K562 (cell line): Measurements from ENCODE around the gene HPS1. TPM values are rescaled to one million over a fixed set of nuclear protein-coding genes. Genes with fewer than 3 reads are reported as not detected.

ENCODE experiments used
- ARID1B ChIP-seq: fragments of 450-650 bp; IDR thresholded peaks from 2 replicates; pipeline ENCODE4 v1.6.1; 2016; ENCODE audit warnings: antibody characterized with exemption, mild to moderate bottlenecking, inconsistent platforms
- HIVEP1 ChIP-seq: fragments of 250-450 bp; sonication (Bioruptor Pico); IDR thresholded peaks from 2 replicates; pipeline ENCODE4 v1.4.0; 2020; ENCODE audit warnings: mild to moderate bottlenecking
- IRF2 ChIP-seq: sonication (generic); formaldehyde crosslinking; IDR thresholded peaks from 2 replicates; pipeline ENCODE4 v1.8.1; 2022; ENCODE audit warnings: mild to moderate bottlenecking, missing genetic modification reagents
- KAT7 ChIP-seq: sonication (generic); formaldehyde crosslinking; IDR thresholded peaks from 2 replicates; pipeline ENCODE4 v1.8.0; 2022; ENCODE audit warnings: missing genetic modification reagents, mild to moderate bottlenecking, borderline replicate concordance
- KDM2B ChIP-seq: fragments of 250-450 bp; sonication (Bioruptor Pico); IDR thresholded peaks from 2 replicates; pipeline ENCODE4 v1.8.0; 2021; ENCODE audit warnings: mild to moderate bottlenecking, moderate library complexity
- MAFF ChIP-seq: IDR thresholded peaks from 2 replicates; pipeline ENCODE4 v1.6.1; 2012; ENCODE audit warnings: low read length, improper control_type of control experiment
- MAFK ChIP-seq: IDR thresholded peaks from 2 replicates; pipeline ENCODE4 v1.6.1; 2011; ENCODE audit warnings: low read length, improper control_type of control experiment
- MCM3 ChIP-seq: fragments of 450-650 bp; IDR thresholded peaks from 2 replicates; pipeline ENCODE4 v1.6.1; 2016
- MCM5 ChIP-seq: fragments of 450-650 bp; IDR thresholded peaks from 2 replicates; pipeline ENCODE4 v1.6.1; 2016; ENCODE audit warnings: low read depth
- TBP ChIP-seq: optimal IDR thresholded peaks from 2 replicates; pipeline ENCODE3; 2011; ENCODE audit warnings: low read depth, low read length, improper control_type of control experiment
- TEAD4 ChIP-seq, 2 experiments: sonication (generic) in 1 of 2; formaldehyde crosslinking in 1 of 2; IDR thresholded peaks; 2 replicates each; pipeline versions ENCODE4 v1.6.1 to v1.8.0; 2012 to 2022; ENCODE audit warnings: borderline replicate concordance in 1 of 2, inconsistent platforms in 1 of 2, low read length in 1 of 2, mild to moderate bottlenecking in 1 of 2, missing genetic modification reagents in 1 of 2
- XRCC4 ChIP-seq: IDR thresholded peaks from one replicate; pipeline ENCODE4 v1.6.1; 2011; ENCODE audit not compliant: insufficient read depth, insufficient read length; ENCODE audit errors: extremely low read depth
- ZBED1 ChIP-seq: IDR thresholded peaks from 2 replicates; pipeline ENCODE4 v1.6.1; 2014
- ZNF263 ChIP-seq: sonication (generic); formaldehyde crosslinking; IDR thresholded peaks from 2 replicates; pipeline ENCODE4 v1.8.0; 2022; ENCODE audit warnings: mild to moderate bottlenecking, missing genetic modification reagents, borderline replicate concordance
- ZNF316 ChIP-seq: fragments of 450-650 bp; IDR thresholded peaks from 2 replicates; pipeline ENCODE4 v1.6.1; 2016
- ZNF75A ChIP-seq: fragments of 450-650 bp; formaldehyde crosslinking; IDR thresholded peaks from 2 replicates; pipeline ENCODE4 v1.4.0; 2020; ENCODE audit warnings: mild to moderate bottlenecking
- polyA plus RNA-seq, 8 experiments: library from polyadenylated mRNA; depleted of rRNA in 4 of 8; stranded (reverse) in 5 of 8; unstranded in 3 of 8; fragments of >200 nt; fragmentation: Nextera tagmentation in 2 of 8; fragmentation: Illumina TruSeq in 1 of 8; extraction: Ambion mirVana in 2 of 8; extraction: Trizol in 1 of 8; gene quantifications; 2 replicates each; pipeline versions ENCODE4 v1.2.1 to v1.2.3, GENCODE V29; 2011 to 2014; ENCODE audit warnings: inconsistent platforms in 1 of 8, missing spikeins in 1 of 8
- total RNA-seq, 7 experiments: library from RNA; depleted of rRNA in 6 of 7; stranded (reverse); fragments of >200 nt in 6 of 7; fragmentation: Illumina TruSeq in 2 of 7; extraction: Trizol in 2 of 7; gene quantifications; 2 replicates each; pipeline versions ENCODE4 v1.2.1 to v1.2.3, GENCODE V29; 2011 to 2021; ENCODE audit warnings: low replicate concordance in 1 of 7
- TF ChIP-seq, protein P1 (sequence below): fragments of 450-650 bp; IDR thresholded peaks from one replicate; pipeline ENCODE4 v1.6.1; 2018; ENCODE audit warnings: mild to moderate bottlenecking, moderate library complexity; ENCODE audit not compliant: partially characterized antibody
- TF ChIP-seq, protein P2 (sequence below): fragments of 450-650 bp; IDR thresholded peaks from 2 replicates; pipeline ENCODE4 v1.6.1; 2016; ENCODE audit warnings: antibody characterized with exemption
- TF ChIP-seq, protein P3 (sequence below): fragments of 450-650 bp; formaldehyde crosslinking; IDR thresholded peaks from 2 replicates; pipeline ENCODE4 v1.4.0; 2020; ENCODE audit warnings: mild to moderate bottlenecking, moderate library complexity

HPS1 gene
- total and polyA plus RNA-seq, 9 of the 15 experiments (the other 6 are each of a cell fraction or from before 2014, with no cell fraction given), result 18.1 to 43.6 (median 26.3) TPM

DNA sequence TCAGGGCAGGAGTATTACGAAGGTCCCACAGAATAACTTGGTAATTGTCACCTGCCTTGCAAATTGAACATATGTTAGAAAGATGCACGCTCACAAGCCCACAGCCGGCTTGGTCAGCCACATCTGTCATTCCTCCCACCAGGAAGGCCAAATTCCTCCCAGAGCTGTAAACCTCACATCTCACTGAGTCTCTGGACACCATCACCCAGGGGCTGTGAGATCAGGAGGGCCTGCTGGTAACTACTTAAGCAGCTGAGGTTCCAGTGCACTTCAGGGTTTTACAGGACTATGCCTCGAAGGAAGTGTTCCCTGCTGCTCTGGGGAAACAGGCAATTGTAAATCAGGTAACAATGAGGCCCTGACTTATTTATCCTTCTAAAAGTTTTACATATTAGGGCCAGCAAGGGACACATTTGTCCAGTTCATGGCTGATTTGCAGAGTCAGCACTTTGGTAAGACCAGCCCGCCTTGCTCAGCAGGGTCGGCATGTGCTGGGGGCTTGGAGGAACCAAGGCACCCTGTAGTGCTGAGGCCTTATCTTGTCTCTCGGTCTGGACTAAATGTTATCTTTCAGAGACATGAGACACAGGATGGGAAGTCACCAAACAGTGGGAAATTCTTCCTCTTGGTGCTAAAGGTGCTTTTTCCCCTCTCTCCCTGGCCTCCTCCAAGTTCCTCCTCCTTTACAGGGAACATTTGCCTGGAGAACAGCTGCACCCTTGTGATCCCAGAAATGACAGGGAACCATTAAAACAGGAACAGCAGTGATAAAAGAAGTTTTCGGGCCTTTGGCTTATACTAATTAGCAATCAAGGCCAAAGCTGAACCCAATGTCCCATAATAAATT lies 66.0 kb downstream of the HPS1 start (continued):
- TF ChIP-seq, protein P1, sequence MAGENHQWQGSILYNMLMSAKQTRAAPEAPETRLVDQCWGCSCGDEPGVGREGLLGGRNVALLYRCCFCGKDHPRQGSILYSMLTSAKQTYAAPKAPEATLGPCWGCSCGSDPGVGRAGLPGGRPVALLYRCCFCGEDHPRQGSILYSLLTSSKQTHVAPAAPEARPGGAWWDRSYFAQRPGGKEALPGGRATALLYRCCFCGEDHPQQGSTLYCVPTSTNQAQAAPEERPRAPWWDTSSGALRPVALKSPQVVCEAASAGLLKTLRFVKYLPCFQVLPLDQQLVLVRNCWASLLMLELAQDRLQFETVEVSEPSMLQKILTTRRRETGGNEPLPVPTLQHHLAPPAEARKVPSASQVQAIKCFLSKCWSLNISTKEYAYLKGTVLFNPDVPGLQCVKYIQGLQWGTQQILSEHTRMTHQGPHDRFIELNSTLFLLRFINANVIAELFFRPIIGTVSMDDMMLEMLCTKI, result no peak
- TF ChIP-seq ZNF75A (CRISPR knock-in tag) (peak; percentile 95), TEAD4 (IDR thresholded peaks at IDR 0.05; ENCODE audit: low read length) (peak; percentile 63; the same call in 1 of the 2 replicates), TEAD4 (CRISPR knock-in tag; IDR thresholded peaks at IDR 0.05; ENCODE audit: borderline replicate concordance) (no peak), ZNF316 (peak; percentile 98), MAFK (peak; percentile 98), ARID1B (peak; percentile 54; the same call in 1 of the 2 replicates), HIVEP1 (CRISPR knock-in tag) (no peak), MAFF (peak; percentile 98), KDM2B (CRISPR knock-in tag) (no peak), MCM5 (no peak), IRF2 (no peak), XRCC4 (no peak), KAT7 (CRISPR knock-in tag) (no peak), TBP (no peak), ZBED1 (no peak), MCM3 (no peak), ZNF263 (CRISPR knock-in tag) (no peak)
- TF ChIP-seq, protein P2, sequence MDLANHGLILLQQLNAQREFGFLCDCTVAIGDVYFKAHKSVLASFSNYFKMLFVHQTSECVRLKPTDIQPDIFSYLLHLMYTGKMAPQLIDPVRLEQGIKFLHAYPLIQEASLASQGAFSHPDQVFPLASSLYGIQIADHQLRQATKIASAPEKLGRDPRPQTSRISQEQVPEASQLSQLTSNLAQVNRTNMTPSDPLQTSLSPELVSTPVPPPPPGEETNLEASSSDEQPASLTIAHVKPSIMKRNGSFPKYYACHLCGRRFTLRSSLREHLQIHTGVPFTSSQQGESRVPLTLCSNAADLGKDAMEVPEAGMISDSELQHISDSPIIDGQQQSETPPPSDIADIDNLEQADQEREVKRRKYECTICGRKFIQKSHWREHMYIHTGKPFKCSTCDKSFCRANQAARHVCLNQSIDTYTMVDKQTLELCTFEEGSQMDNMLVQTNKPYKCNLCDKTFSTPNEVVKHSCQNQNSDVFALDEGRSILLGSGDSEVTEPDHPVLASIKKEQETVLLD, result no peak
- TF ChIP-seq, protein P3, sequence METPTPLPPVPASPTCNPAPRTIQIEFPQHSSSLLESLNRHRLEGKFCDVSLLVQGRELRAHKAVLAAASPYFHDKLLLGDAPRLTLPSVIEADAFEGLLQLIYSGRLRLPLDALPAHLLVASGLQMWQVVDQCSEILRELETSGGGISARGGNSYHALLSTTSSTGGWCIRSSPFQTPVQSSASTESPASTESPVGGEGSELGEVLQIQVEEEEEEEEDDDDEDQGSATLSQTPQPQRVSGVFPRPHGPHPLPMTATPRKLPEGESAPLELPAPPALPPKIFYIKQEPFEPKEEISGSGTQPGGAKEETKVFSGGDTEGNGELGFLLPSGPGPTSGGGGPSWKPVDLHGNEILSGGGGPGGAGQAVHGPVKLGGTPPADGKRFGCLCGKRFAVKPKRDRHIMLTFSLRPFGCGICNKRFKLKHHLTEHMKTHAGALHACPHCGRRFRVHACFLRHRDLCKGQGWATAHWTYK, result no peak
- TF ChIP-seq, all 486 proteins: peak for 12
